Measurements from ENCODE around the gene WDR41. TPM values are rescaled to one million over a fixed set of nuclear protein-coding genes. Genes with fewer than 3 reads are reported as not detected.

The WDR41 gene
- total and polyA plus RNA-seq, 9 of the 15 experiments (the other 6 are each of a cell fraction or from before 2014, with no cell fraction given), result 33.6 to 67.2 (median 55.5) TPM

DNA sequence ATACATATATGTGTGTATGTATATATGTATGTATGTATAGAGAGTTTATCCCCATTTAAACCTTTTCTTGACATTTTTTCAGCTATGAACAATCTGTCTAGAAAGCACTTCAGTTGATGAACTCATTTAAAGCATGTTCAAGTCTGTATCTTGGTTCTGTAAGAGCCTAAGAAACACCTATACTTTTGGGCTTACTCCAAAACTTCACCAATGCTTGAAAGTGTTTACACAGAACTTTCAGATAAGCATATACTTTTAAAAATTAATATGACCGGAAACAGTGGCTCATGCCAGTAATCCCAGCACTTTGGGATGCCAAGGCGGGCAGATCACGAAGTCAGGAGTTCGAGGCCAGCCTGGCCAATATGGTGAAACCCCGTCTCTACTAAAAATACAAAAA is 30.8 kb downstream of the WDR41 start:
- ATAC-seq (no peak), FAIRE-seq (no peak), DNase-seq (ENCODE audit: extremely low read depth in 1 of 4, low spot score in 3 of 4) (no peak)
- Histone ChIP-seq H3K27me3 (ENCODE audit: control insufficient read depth in 2 of 2, insufficient read depth in 2 of 2, low read length in 2 of 2) (no peaks in the 10 kb centered on the region), H3K27ac (ENCODE audit: extremely low read depth, low read depth, low read length) (no peak overlapping the region), H2AFZ (ENCODE audit: low read depth, low read length) (no peak overlapping the region), H3K79me2 (ENCODE audit: control insufficient read depth, insufficient read depth, low read length) (no peaks in the 10 kb centered on the region), H3K4me3 (no peak overlapping the region), H3K36me3 (ENCODE audit: control insufficient read depth, insufficient read depth, low read length) (peaks cover 2% of the 10 kb centered on the region; the same call in 2 of the 3 replicates), H3K4me1 (replicated peaks in 1 of 2; ENCODE audit: control insufficient read depth in 2 of 2, insufficient read depth in 2 of 2, low read length in 2 of 2) (no peaks in the 10 kb centered on the region), H3K9me3 (replicated peaks; ENCODE audit: control insufficient read depth, insufficient read depth, low read depth, low read length) (no peaks in the 10 kb centered on the region), H3K9ac (ENCODE audit: insufficient read depth in 1 of 2, low read depth in 2 of 2, low read length in 2 of 2) (no peak overlapping the region), H4K20me1 (replicated peaks; ENCODE audit: control insufficient read depth, insufficient read depth, low read length) (no peaks in the 10 kb centered on the region), H3K4me2 (ENCODE audit: insufficient read depth, low read length) (no peak overlapping the region), H3K9me1 (ENCODE audit: control insufficient read depth, insufficient read depth, low read length) (no peaks in the 10 kb centered on the region)
- BruUV-seq (replicated peaks), result no TSS peak
- in situ Hi-C loops (cut with MboI) (no loop called here), intact Hi-C loops (cut with micrococcal nuclease) (no loop called here)
- TF ChIP-seq CBFA2T2 (conservative IDR thresholded peaks at IDR 0.05) (no peak), KLF1 (tag; IDR thresholded peaks at IDR 0.05) (no peak), NBN (IDR thresholded peaks at IDR 0.05; ENCODE audit: low read depth) (no peak), GMEB1 (CRISPR knock-in tag; IDR thresholded peaks at IDR 0.05) (no peak), ZFX (CRISPR knock-in tag; IDR thresholded peaks at IDR 0.05) (no peak), ZBED1 (IDR thresholded peaks at IDR 0.05) (no peak), POLR3G (IDR thresholded peaks at IDR 0.05; ENCODE audit: extremely low read depth, insufficient read length, insufficient replicate concordance) (no peak), XRCC3 (IDR thresholded peaks at IDR 0.05) (no peak), SPI1 (IDR thresholded peaks at IDR 0.05; ENCODE audit: borderline replicate concordance, low read depth, low read length) (no peak), ZNF280A (IDR thresholded peaks at IDR 0.05; ENCODE audit: low read depth, partially characterized antibody) (no peak), NFE2 (IDR thresholded peaks at IDR 0.05; ENCODE audit: low read depth) (no peak), BCLAF1 (IDR thresholded peaks at IDR 0.05; ENCODE audit: borderline replicate concordance in 1 of 2, control insufficient read depth in 1 of 2, low read depth in 2 of 2, low read length in 1 of 2) (no peak), RHOXF2B (CRISPR knock-in tag; conservative IDR thresholded peaks at IDR 0.05) (no peak), ZNF175 (CRISPR knock-in tag; IDR thresholded peaks at IDR 0.05; ENCODE audit: low read depth) (no peak), ELK1 (CRISPR knock-in tag; IDR thresholded peaks at IDR 0.05) (no peak)
- ChIA-PET CTCF (ENCODE audit: low intra/inter-chr PET ratio) (no interaction called here), POLR2A (no interaction called here)
- WGBS (ENCODE audit: insufficient coverage, low coverage, missing lambda C conversion rate), result 89% methylated on average over 5 of the region's 5 CpGs

All from K562 (cell line).